ENCODE results near the gene NEURL1B. TPM values are rescaled to one million over a fixed set of nuclear protein-coding genes. Genes with fewer than 3 reads are reported as not detected.

Gene NEURL1B
- total RNA-seq, 4 donors from 2014 or later: 8.2 to 29.9 (median 10.9) TPM

- no peaks in the 10 kb centered on the region for H3K27me3 ChIP-seq
- WGBS, 2 donors: 90 to 92% methylated on average over 3 of the region's 3 CpGs
- DNase-seq: no peak
- intact Hi-C loops (cut with DNase I): no loop called here
- TF ChIP-seq CTCF (IDR thresholded peaks at IDR 0.05): no peak
- no peak for TF ChIP-seq POLR2A (IDR thresholded peaks at IDR 0.05)
- no peaks in the 10 kb centered on the region for H3K36me3 ChIP-seq
- H3K4me3 ChIP-seq (replicated peaks in 1 of 3): no peak overlapping the region
- H3K4me1 ChIP-seq: no peaks in the 10 kb centered on the region
- H3K27ac ChIP-seq: no peak overlapping the region
- no peaks in the 10 kb centered on the region for H3K9me3 ChIP-seq
These were observed 32.3 kb upstream of the NEURL1B start for GRCh38 chr5:172608773-172609172.

- no peaks in the 10 kb centered on the region for H3K4me1 ChIP-seq
- no peak overlapping the region for H3K27ac ChIP-seq
- WGBS, 2 donors: 70 to 77% methylated on average over 6 of the region's 6 CpGs
- no peak for DNase-seq
- TF ChIP-seq POLR2A (IDR thresholded peaks at IDR 0.05) (no peak), CTCF (IDR thresholded peaks at IDR 0.05) (no peak)
- H3K9me3 ChIP-seq: no peaks in the 10 kb centered on the region
- intact Hi-C loops (cut with DNase I): no loop called here
- no peaks in the 10 kb centered on the region for H3K27me3 ChIP-seq
- H3K4me3 ChIP-seq (replicated peaks in 1 of 3): no peak overlapping the region
- H3K36me3 ChIP-seq: no peaks in the 10 kb centered on the region
These were observed 30.4 kb upstream of the NEURL1B start for GRCh38 chr5:172610643-172611042.

GRCh38 chr5:172611913-172612312 is 29.1 kb upstream of the NEURL1B start:
- intact Hi-C loops (cut with DNase I): no loop called here
- Histone ChIP-seq H3K27ac (no peak overlapping the region), H3K27me3 (no peaks in the 10 kb centered on the region), H3K4me1 (no peaks in the 10 kb centered on the region), H3K4me3 (replicated peaks in 1 of 3) (no peak overlapping the region), H3K36me3 (no peaks in the 10 kb centered on the region), H3K9me3 (no peaks in the 10 kb centered on the region)
- TF ChIP-seq POLR2A (IDR thresholded peaks at IDR 0.05): no peak
- no peak for TF ChIP-seq CTCF (IDR thresholded peaks at IDR 0.05)
- WGBS, 2 donors: 80 to 90% methylated on average over 7 to 8 of the region's 8 CpGs
- DNase-seq: no peak

GRCh38 chr5:172612771-172613170 is 28.3 kb upstream of the NEURL1B start:
- DNase-seq: no peak
- Histone ChIP-seq H3K36me3 (no peaks in the 10 kb centered on the region), H3K9me3 (no peaks in the 10 kb centered on the region), H3K4me1 (no peaks in the 10 kb centered on the region), H3K4me3 (replicated peaks in 1 of 3) (no peak overlapping the region), H3K27ac (no peak overlapping the region), H3K27me3 (no peaks in the 10 kb centered on the region)
- 87 to 90% methylated on average over 4 of the region's 4 CpGs for WGBS, 2 donors
- intact Hi-C loops (cut with DNase I): no loop called here
- TF ChIP-seq CTCF (IDR thresholded peaks at IDR 0.05): no peak
- no peak for TF ChIP-seq POLR2A (IDR thresholded peaks at IDR 0.05)

- WGBS, 2 donors: 68 to 88% methylated on average over 5 of the region's 5 CpGs
These were observed 24.9 kb upstream of the NEURL1B start for GRCh38 chr5:172616136-172616535.

More at GRCh38 chr5:172616136-172616535, 24.9 kb upstream of the NEURL1B start:
- intact Hi-C loops (cut with DNase I): no loop called here
- no peak for TF ChIP-seq CTCF (IDR thresholded peaks at IDR 0.05)
- no peak for TF ChIP-seq POLR2A (IDR thresholded peaks at IDR 0.05)
- Histone ChIP-seq H3K27ac (no peak overlapping the region), H3K36me3 (no peaks in the 10 kb centered on the region), H3K9me3 (no peaks in the 10 kb centered on the region), H3K27me3 (no peaks in the 10 kb centered on the region), H3K4me3 (replicated peaks in 1 of 3) (no peak overlapping the region), H3K4me1 (no peaks in the 10 kb centered on the region)
- DNase-seq: no peak
